ENCODE measurements around the gene WDR59. TPM values are rescaled to one million over a fixed set of nuclear protein-coding genes. Genes with fewer than 3 reads are reported as not detected.
"Not testable (repeated sequence)": the region's sequence is repeated elsewhere in the genome, so short reads cannot be mapped to it uniquely, and the experiment has no call there.

WDR59 gene
- total and polyA plus RNA-seq, 2 donors, result 23.3 to 55.9 TPM

GRCh38 chr16:74921051-74921450 lies 63.9 kb downstream of the WDR59 start:
- peaks cover 0 to 3% of the 10 kb centered on the region in 2 donors for H3K4me1 ChIP-seq (ENCODE audit: control insufficient read depth in 2 of 2, insufficient read depth in 2 of 2, low read length in 2 of 2)
- peaks cover 48 to 55% of the 10 kb centered on the region in 2 donors for H3K36me3 ChIP-seq (ENCODE audit: control insufficient read depth in 2 of 2, insufficient read depth in 2 of 2, low read length in 1 of 2)
- H3K27ac ChIP-seq (ENCODE audit: low read depth in 1 of 2, low read length in 1 of 2), result peak overlapping the region in 1 of 2 donors; percentile 26
- no peaks in the 10 kb centered on the region for H3K27me3 ChIP-seq (ENCODE audit: control insufficient read depth in 2 of 2, insufficient read depth in 1 of 2, low read length in 1 of 2)
- H3K4me3 ChIP-seq (ENCODE audit: low read length in 2 of 2), result no peak overlapping the region
- no peak for DNase-seq (ENCODE audit: low read depth in 6 of 9, low spot score in 9 of 9)
- WGBS, result 98% methylated on average over 3 of the region's 3 CpGs
- no peaks in the 10 kb centered on the region for H3K9me3 ChIP-seq (ENCODE audit: control insufficient read depth in 2 of 2, insufficient read depth in 1 of 2, low read length in 1 of 2)

- WGBS, result 99% methylated on average over 6 of the region's 6 CpGs
- Histone ChIP-seq H3K9me3 (ENCODE audit: control insufficient read depth in 2 of 2, insufficient read depth in 1 of 2, low read length in 1 of 2) (peaks cover 17 to 26% of the 10 kb centered on the region in 2 donors), H3K36me3 (ENCODE audit: control insufficient read depth in 2 of 2, insufficient read depth in 2 of 2, low read length in 1 of 2) (peaks cover 71 to 74% of the 10 kb centered on the region in 2 donors), H3K27ac (ENCODE audit: low read depth in 1 of 2, low read length in 1 of 2) (no peak overlapping the region), H3K27me3 (ENCODE audit: control insufficient read depth in 2 of 2, insufficient read depth in 1 of 2, low read length in 1 of 2) (no peaks in the 10 kb centered on the region), H3K4me3 (ENCODE audit: low read length in 2 of 2) (no peak overlapping the region), H3K4me1 (ENCODE audit: control insufficient read depth in 2 of 2, insufficient read depth in 2 of 2, low read length in 2 of 2) (no peaks in the 10 kb centered on the region)
- no peak for DNase-seq (ENCODE audit: low read depth in 6 of 9, low spot score in 9 of 9)
These were observed 75.3 kb downstream of the WDR59 start for GRCh38 chr16:74909665-74910064.

- not testable (repeated sequence) for H3K4me3 ChIP-seq (ENCODE audit: low read length in 2 of 2); H3K27ac ChIP-seq (ENCODE audit: low read depth in 1 of 2, low read length in 1 of 2); H3K4me1 ChIP-seq (ENCODE audit: control insufficient read depth in 2 of 2, insufficient read depth in 2 of 2, low read length in 2 of 2); DNase-seq (ENCODE audit: low read depth in 6 of 9, low spot score in 9 of 9); H3K27me3 ChIP-seq (ENCODE audit: control insufficient read depth in 2 of 2, insufficient read depth in 1 of 2, low read length in 1 of 2)
- 99% methylated on average over 7 of the region's 8 CpGs for WGBS
- Histone ChIP-seq H3K36me3 (ENCODE audit: control insufficient read depth in 2 of 2, insufficient read depth in 2 of 2, low read length in 1 of 2) (peaks cover 64 to 67% of the 10 kb centered on the region in 2 donors), H3K9me3 (ENCODE audit: control insufficient read depth in 2 of 2, insufficient read depth in 1 of 2, low read length in 1 of 2) (peaks cover 16 to 22% of the 10 kb centered on the region in 2 donors)
These were observed 76.2 kb downstream of the WDR59 start for GRCh38 chr16:74908759-74909158.

- H3K27ac ChIP-seq (ENCODE audit: low read depth in 1 of 2, low read length in 1 of 2), result no peak overlapping the region
- H3K36me3 ChIP-seq (ENCODE audit: control insufficient read depth in 2 of 2, insufficient read depth in 2 of 2, low read length in 1 of 2), result peaks cover 42% of the 10 kb centered on the region in 2 donors
These were observed 80.8 kb downstream of the WDR59 start for GRCh38 chr16:74903901-74904678.

GRCh38 chr16:74903120-74903519 lies 81.8 kb downstream of the WDR59 start:
- peaks cover 1 to 4% of the 10 kb centered on the region in 2 donors for H3K9me3 ChIP-seq (ENCODE audit: control insufficient read depth in 2 of 2, insufficient read depth in 1 of 2, low read length in 1 of 2)
- peaks cover 41 to 44% of the 10 kb centered on the region in 2 donors for H3K36me3 ChIP-seq (ENCODE audit: control insufficient read depth in 2 of 2, insufficient read depth in 2 of 2, low read length in 1 of 2)
- DNase-seq (ENCODE audit: low read depth in 6 of 9, low spot score in 9 of 9), result no peak
- no peaks in the 10 kb centered on the region for H3K4me1 ChIP-seq (ENCODE audit: control insufficient read depth in 2 of 2, insufficient read depth in 2 of 2, low read length in 2 of 2)
- H3K27me3 ChIP-seq (ENCODE audit: control insufficient read depth in 2 of 2, insufficient read depth in 1 of 2, low read length in 1 of 2), result no peaks in the 10 kb centered on the region
- H3K27ac ChIP-seq (ENCODE audit: low read depth in 1 of 2, low read length in 1 of 2), result no peak overlapping the region
- 98% methylated on average over 1 of the region's 1 CpG for WGBS
- H3K4me3 ChIP-seq (ENCODE audit: low read length in 2 of 2), result no peak overlapping the region

More at GRCh38 chr16:74903901-74904678, 80.8 kb downstream of the WDR59 start:
- Histone ChIP-seq H3K4me3 (ENCODE audit: low read length in 2 of 2) (no peak overlapping the region), H3K9me3 (ENCODE audit: control insufficient read depth in 2 of 2, insufficient read depth in 1 of 2, low read length in 1 of 2) (peaks cover 1 to 4% of the 10 kb centered on the region in 2 donors), H3K27me3 (ENCODE audit: control insufficient read depth in 2 of 2, insufficient read depth in 1 of 2, low read length in 1 of 2) (no peaks in the 10 kb centered on the region), H3K4me1 (ENCODE audit: control insufficient read depth in 2 of 2, insufficient read depth in 2 of 2, low read length in 2 of 2) (no peaks in the 10 kb centered on the region)
- DNase-seq (ENCODE audit: low read depth in 6 of 9, low spot score in 9 of 9), result no peak
- 99% methylated on average over 12 of the region's 12 CpGs for WGBS

- Histone ChIP-seq H3K27ac (ENCODE audit: low read depth in 1 of 2, low read length in 1 of 2) (no peak overlapping the region), H3K9me3 (ENCODE audit: control insufficient read depth in 2 of 2, insufficient read depth in 1 of 2, low read length in 1 of 2) (peaks cover under 1 to 3% of the 10 kb centered on the region in 2 donors), H3K4me1 (ENCODE audit: control insufficient read depth in 2 of 2, insufficient read depth in 2 of 2, low read length in 2 of 2) (no peaks in the 10 kb centered on the region), H3K4me3 (ENCODE audit: low read length in 2 of 2) (no peak overlapping the region), H3K36me3 (ENCODE audit: control insufficient read depth in 2 of 2, insufficient read depth in 2 of 2, low read length in 1 of 2) (peaks cover 41 to 42% of the 10 kb centered on the region in 2 donors), H3K27me3 (ENCODE audit: control insufficient read depth in 2 of 2, insufficient read depth in 1 of 2, low read length in 1 of 2) (no peaks in the 10 kb centered on the region)
- DNase-seq (ENCODE audit: low read depth in 6 of 9, low spot score in 9 of 9), result no peak
- 93% methylated on average over 5 of the region's 5 CpGs for WGBS
These were observed 82.8 kb downstream of the WDR59 start for GRCh38 chr16:74902161-74902560.

- no peaks in the 10 kb centered on the region for H3K27me3 ChIP-seq (ENCODE audit: control insufficient read depth in 2 of 2, insufficient read depth in 1 of 2, low read length in 1 of 2)
- no peak overlapping the region for H3K27ac ChIP-seq (ENCODE audit: low read depth in 1 of 2, low read length in 1 of 2)
- no peak overlapping the region for H3K4me3 ChIP-seq (ENCODE audit: low read length in 2 of 2)
- WGBS, result 95% methylated on average over 4 of the region's 4 CpGs
- no peak for DNase-seq (ENCODE audit: low read depth in 6 of 9, low spot score in 9 of 9)
- peaks cover 39 to 40% of the 10 kb centered on the region in 2 donors for H3K36me3 ChIP-seq (ENCODE audit: control insufficient read depth in 2 of 2, insufficient read depth in 2 of 2, low read length in 1 of 2)
- no peaks in the 10 kb centered on the region for H3K4me1 ChIP-seq (ENCODE audit: control insufficient read depth in 2 of 2, insufficient read depth in 2 of 2, low read length in 2 of 2)
- no peaks in the 10 kb centered on the region for H3K9me3 ChIP-seq (ENCODE audit: control insufficient read depth in 2 of 2, insufficient read depth in 1 of 2, low read length in 1 of 2)
These were observed 83.3 kb downstream of the WDR59 start for GRCh38 chr16:74901606-74902005.

GRCh38 chr16:74899816-74900215 lies 85.1 kb downstream of the WDR59 start:
- WGBS, result 98% methylated on average over 4 of the region's 4 CpGs
- no peaks in the 10 kb centered on the region for H3K4me1 ChIP-seq (ENCODE audit: control insufficient read depth in 2 of 2, insufficient read depth in 2 of 2, low read length in 2 of 2)
- DNase-seq (ENCODE audit: low read depth in 6 of 9, low spot score in 9 of 9), result no peak
- H3K4me3 ChIP-seq (ENCODE audit: low read length in 2 of 2), result no peak overlapping the region
- H3K27ac ChIP-seq (ENCODE audit: low read depth in 1 of 2, low read length in 1 of 2), result no peak overlapping the region
- H3K9me3 ChIP-seq (ENCODE audit: control insufficient read depth in 2 of 2, insufficient read depth in 1 of 2, low read length in 1 of 2), result no peaks in the 10 kb centered on the region
- no peaks in the 10 kb centered on the region for H3K27me3 ChIP-seq (ENCODE audit: control insufficient read depth in 2 of 2, insufficient read depth in 1 of 2, low read length in 1 of 2)
- H3K36me3 ChIP-seq (ENCODE audit: control insufficient read depth in 2 of 2, insufficient read depth in 2 of 2, low read length in 1 of 2), result peaks cover 36 to 51% of the 10 kb centered on the region in 2 donors

GRCh38 chr16:74898659-74899058 lies 86.3 kb downstream of the WDR59 start:
- Histone ChIP-seq H3K27me3 (ENCODE audit: control insufficient read depth in 2 of 2, insufficient read depth in 1 of 2, low read length in 1 of 2) (no peaks in the 10 kb centered on the region), H3K9me3 (ENCODE audit: control insufficient read depth in 2 of 2, insufficient read depth in 1 of 2, low read length in 1 of 2) (no peaks in the 10 kb centered on the region), H3K4me3 (ENCODE audit: low read length in 2 of 2) (no peak overlapping the region), H3K27ac (ENCODE audit: low read depth in 1 of 2, low read length in 1 of 2) (no peak overlapping the region), H3K4me1 (ENCODE audit: control insufficient read depth in 2 of 2, insufficient read depth in 2 of 2, low read length in 2 of 2) (no peaks in the 10 kb centered on the region), H3K36me3 (ENCODE audit: control insufficient read depth in 2 of 2, insufficient read depth in 2 of 2, low read length in 1 of 2) (peaks cover 32 to 56% of the 10 kb centered on the region in 2 donors)
- no peak for DNase-seq (ENCODE audit: low read depth in 6 of 9, low spot score in 9 of 9)
- 98% methylated on average over 8 of the region's 8 CpGs for WGBS
